DLD1 (cell line): ENCODE measurements around the gene ADIG.

Source experiments
- in situ Hi-C: cut with HindIII; loops from 2 replicates; pipeline ENCODE4 v1.10.0; 2017; ENCODE audit warnings: low sequenced_read_pairs

ADIG gene

GRCh38 chr20:38600057-38600456, 19.1 kb downstream of the ADIG start:
- in situ Hi-C loops: no loop called here

GRCh38 chr20:38601216-38602184, 20.5 kb downstream of the ADIG start, which contains the start of gene ARHGAP40:
Gene ARHGAP40, plus strand, starts transcription at chr20:38601809.
- in situ Hi-C loops: no loop called here

GRCh38 chr20:38602185-38602581, 21.2 kb downstream of the ADIG start:
- in situ Hi-C loops: no loop called here

GRCh38 chr20:38603286-38603685, 22.3 kb downstream of the ADIG start:
- in situ Hi-C loops: no loop called here

- in situ Hi-C loops: no loop called here
Measured at GRCh38 chr20:38604873-38605303, 23.9 kb downstream of the ADIG start.

GRCh38 chr20:38607351-38607750, 26.4 kb downstream of the ADIG start:
- in situ Hi-C loops: no loop called here

GRCh38 chr20:38608188-38608587, 27.2 kb downstream of the ADIG start:
- in situ Hi-C loops: no loop called here

- in situ Hi-C loops: no loop called here
Measured at GRCh38 chr20:38609815-38610214, 28.8 kb downstream of the ADIG start.

- in situ Hi-C loops: no loop called here
Measured at GRCh38 chr20:38610521-38610920, 29.5 kb downstream of the ADIG start.

- in situ Hi-C loops: no loop called here
Measured at GRCh38 chr20:38612751-38613515, 31.9 kb downstream of the ADIG start.

GRCh38 chr20:38615283-38615682, 34.3 kb downstream of the ADIG start:
- in situ Hi-C loops: no loop called here

GRCh38 chr20:38616457-38616856, 35.5 kb downstream of the ADIG start:
- in situ Hi-C loops: no loop called here

GRCh38 chr20:38617011-38617829, 36.2 kb downstream of the ADIG start:
- in situ Hi-C loops: no loop called here

- in situ Hi-C loops: no loop called here
Measured at GRCh38 chr20:38617830-38618196, 36.8 kb downstream of the ADIG start.

- in situ Hi-C loops: no loop called here
Measured at GRCh38 chr20:38620441-38620840, 39.4 kb downstream of the ADIG start.

- in situ Hi-C loops: no loop called here
Measured at GRCh38 chr20:38623061-38623460, 42.1 kb downstream of the ADIG start.

GRCh38 chr20:38624084-38624483, 43.1 kb downstream of the ADIG start:
- in situ Hi-C loops: no loop called here

GRCh38 chr20:38625896-38626295, 44.9 kb downstream of the ADIG start:
- in situ Hi-C loops: no loop called here

- in situ Hi-C loops: no loop called here
Measured at GRCh38 chr20:38626921-38627659, 46.1 kb downstream of the ADIG start.
